ENCODE results near the gene APCDD1L. TPM values are rescaled to one million over a fixed set of nuclear protein-coding genes. Genes with fewer than 3 reads are reported as not detected.

Gene APCDD1L
- total and polyA plus RNA-seq, 7 donors, result 0.22 to 1.9 (median 0.84) TPM; not detected in 1

- 81 to 85% methylated on average over 10 of the region's 10 CpGs for WGBS, 2 donors
- TF ChIP-seq POLR2A (IDR thresholded peaks at IDR 0.05) (no peak), EP300 (IDR thresholded peaks at IDR 0.05) (no peak), CTCF (IDR thresholded peaks at IDR 0.05) (no peak), POLR2AphosphoS5 (IDR thresholded peaks at IDR 0.05) (no peak)
- Histone ChIP-seq H3K4me1 (peaks cover 0 to 23% (median 22%) of the 10 kb centered on the region in 4 donors), H3K4me3 (no peak overlapping the region), H3K9me3 (peaks cover 0 to 8% (median 5%) of the 10 kb centered on the region in 4 donors), H3K27ac (no peak overlapping the region), H3K36me3 (no peaks in the 10 kb centered on the region), H3K27me3 (no peaks in the 10 kb centered on the region)
- DNase-seq, result no peak
- intact Hi-C loops (cut with DNase I), result loop anchor here (5.0 kb wide), 1 partner anchor 90 kb away; no protein-coding TSS in a partner anchor
Measured at GRCh38 chr20:58482416-58482815, 32.8 kb downstream of the APCDD1L start.

- Histone ChIP-seq H3K27me3 (no peaks in the 10 kb centered on the region), H3K4me1 (peaks cover 0 to 23% (median 22%) of the 10 kb centered on the region in 4 donors), H3K36me3 (no peaks in the 10 kb centered on the region), H3K27ac (peak overlapping the region in 3 of 4 donors; percentile 77 to 81 (median 78)), H3K4me3 (no peak overlapping the region), H3K9me3 (peaks cover 0 to 8% (median 5%) of the 10 kb centered on the region in 4 donors)
- WGBS, 2 donors, result 11 to 24% methylated on average over 18 of the region's 18 CpGs
- intact Hi-C loops (cut with DNase I), result loop anchor here (2.0 to 5.0 kb wide), 3 partner anchors 91 to 211 kb away; partner anchors contain the start of genes NPEPL1 and STX16
- DNase-seq, result no peak
- TF ChIP-seq CTCF (IDR thresholded peaks at IDR 0.05) (peak; percentile 42 to 69 (median 60)), POLR2A (IDR thresholded peaks at IDR 0.05) (no peak), EP300 (IDR thresholded peaks at IDR 0.05) (no peak)
Measured at GRCh38 chr20:58481481-58482021, 33.6 kb downstream of the APCDD1L start.

- Histone ChIP-seq H3K4me3 (no peak overlapping the region), H3K27me3 (no peaks in the 10 kb centered on the region), H3K36me3 (no peaks in the 10 kb centered on the region), H3K4me1 (peaks cover 0 to 23% (median 22%) of the 10 kb centered on the region in 4 donors), H3K27ac (peak overlapping the region in 3 of 4 donors; percentile 77 to 81 (median 78)), H3K9me3 (peaks cover 0 to 5% (median 5%) of the 10 kb centered on the region in 4 donors)
- TF ChIP-seq EP300 (IDR thresholded peaks at IDR 0.05), result peak in 1 of 4 donors; percentile 30
- peak in 3 of 4 donors; percentile 51 to 64 (median 54) for TF ChIP-seq POLR2AphosphoS5 (IDR thresholded peaks at IDR 0.05)
- TF ChIP-seq CTCF (IDR thresholded peaks at IDR 0.05), result no peak
- intact Hi-C loops (cut with DNase I), result loop anchor here (2.0 to 5.0 kb wide), 3 partner anchors 92 to 212 kb away; partner anchors contain the start of genes NPEPL1 and STX16
- 43 to 65% methylated on average over 16 of the region's 16 CpGs for WGBS, 2 donors
- no peak for DNase-seq
Measured at GRCh38 chr20:58480551-58481336, 34.5 kb downstream of the APCDD1L start.

GRCh38 chr20:58479726-58480440, 35.3 kb downstream of the APCDD1L start:
- no peak for TF ChIP-seq CTCF (IDR thresholded peaks at IDR 0.05)
- no peak for TF ChIP-seq POLR2AphosphoS5 (IDR thresholded peaks at IDR 0.05)
- no peak for TF ChIP-seq POLR2A (IDR thresholded peaks at IDR 0.05)
- no peak for TF ChIP-seq EP300 (IDR thresholded peaks at IDR 0.05)
- DNase-seq, result no peak
- Histone ChIP-seq H3K27ac (peak overlapping the region in 3 of 4 donors; percentile 77 to 81 (median 78)), H3K9me3 (peaks cover 0 to 5% (median 2%) of the 10 kb centered on the region in 4 donors), H3K36me3 (no peaks in the 10 kb centered on the region), H3K4me3 (no peak overlapping the region), H3K27me3 (no peaks in the 10 kb centered on the region), H3K4me1 (peaks cover 0 to 23% (median 22%) of the 10 kb centered on the region in 4 donors)
- intact Hi-C loops (cut with DNase I), result loop anchor here (2.0 to 5.0 kb wide), 3 partner anchors 92 to 213 kb away; partner anchors contain the start of genes NPEPL1 and STX16
- 78 to 82% methylated on average over 9 of the region's 9 CpGs for WGBS, 2 donors

Measured in sigmoid colon (tissue), 7 donors.